Liver (tissue), 3 donors: ENCODE data around the gene A4GALT.

ENCODE experiments used
- EGR1 ChIP-seq, 2 donors: IDR thresholded peaks; 2 replicates each; pipeline ENCODE4 v1.6.1; 2016 to 2018; ENCODE audit warnings: antibody characterized with exemption in 2 of 2, low read depth in 2 of 2
- FOXA1 ChIP-seq: IDR thresholded peaks from 2 replicates; pipeline ENCODE4 v1.6.1; 2016; ENCODE audit warnings: antibody characterized with exemption
- HNF4G ChIP-seq: IDR thresholded peaks from 2 replicates; pipeline ENCODE4 v1.6.1; 2016; ENCODE audit warnings: antibody characterized with exemption
- JUND ChIP-seq, 2 donors: IDR thresholded peaks; 2 replicates each; pipeline ENCODE4 v1.6.1; 2016; ENCODE audit warnings: antibody characterized with exemption in 2 of 2
- NR2F2 ChIP-seq: IDR thresholded peaks from 2 replicates; pipeline ENCODE4 v1.6.1; 2016; ENCODE audit warnings: antibody characterized with exemption
- RAD21 ChIP-seq, 2 donors: IDR thresholded peaks; 2 replicates each; pipeline ENCODE4 v1.6.1; 2016; ENCODE audit warnings: antibody characterized with exemption in 2 of 2, mild to moderate bottlenecking in 2 of 2
- RXRA ChIP-seq, 2 donors: IDR thresholded peaks; 2 replicates each; pipeline ENCODE4 v1.6.1; 2017 to 2018; ENCODE audit warnings: antibody characterized with exemption in 2 of 2, mild to moderate bottlenecking in 1 of 2
- SP1 ChIP-seq: IDR thresholded peaks from 2 replicates; pipeline ENCODE4 v1.6.1; 2018; ENCODE audit warnings: antibody characterized with exemption, mild to moderate bottlenecking
- YY1 ChIP-seq: IDR thresholded peaks from 2 replicates; pipeline ENCODE4 v1.6.1; 2016; ENCODE audit warnings: antibody characterized with exemption, mild to moderate bottlenecking
- TF ChIP-seq, protein P1 (sequence below): fragments of 150-350 bp; IDR thresholded peaks from 2 replicates; pipeline ENCODE4 v1.5.1; 2017; ENCODE audit warnings: improper control_type of control experiment, low read depth, low read length; ENCODE audit not compliant: missing input control
- TF ChIP-seq, protein P2 (sequence below): IDR thresholded peaks from 2 replicates; pipeline ENCODE4 v1.6.1; 2016; ENCODE audit warnings: antibody characterized with exemption
- TF ChIP-seq, protein P3 (sequence below): IDR thresholded peaks from 2 replicates; pipeline ENCODE4 v1.6.1; 2016; ENCODE audit warnings: antibody characterized with exemption
- TF ChIP-seq, protein P4 (sequence below): IDR thresholded peaks from 2 replicates; pipeline ENCODE4 v1.6.1; 2016; ENCODE audit warnings: antibody characterized with exemption, mild to moderate bottlenecking
- TF ChIP-seq, protein P5 (sequence below): IDR thresholded peaks from 2 replicates; pipeline ENCODE4 v1.6.1; 2016; ENCODE audit warnings: antibody characterized with exemption
- donor health status: healthy.
- donor health status: healthy.

DNA sequence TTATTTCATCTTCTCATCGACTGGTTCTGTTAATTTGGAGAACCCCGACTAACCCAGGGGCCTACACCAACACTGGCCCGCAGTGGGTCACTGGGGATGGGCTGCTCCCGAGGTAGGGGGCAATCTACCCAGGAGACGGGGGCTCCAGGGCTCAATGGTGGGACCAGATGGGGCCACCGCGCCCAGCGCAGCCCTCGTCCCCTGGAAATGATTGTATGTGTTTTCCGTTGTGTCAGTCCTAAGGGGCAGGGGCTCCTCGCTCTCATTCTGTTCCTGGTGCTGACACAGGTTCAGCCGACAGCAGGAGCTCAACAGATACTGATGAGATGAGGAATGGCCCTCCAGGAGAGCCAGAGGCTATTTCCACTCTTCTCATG, 20.7 kb downstream of the A4GALT start:
- TF ChIP-seq, protein P1, sequence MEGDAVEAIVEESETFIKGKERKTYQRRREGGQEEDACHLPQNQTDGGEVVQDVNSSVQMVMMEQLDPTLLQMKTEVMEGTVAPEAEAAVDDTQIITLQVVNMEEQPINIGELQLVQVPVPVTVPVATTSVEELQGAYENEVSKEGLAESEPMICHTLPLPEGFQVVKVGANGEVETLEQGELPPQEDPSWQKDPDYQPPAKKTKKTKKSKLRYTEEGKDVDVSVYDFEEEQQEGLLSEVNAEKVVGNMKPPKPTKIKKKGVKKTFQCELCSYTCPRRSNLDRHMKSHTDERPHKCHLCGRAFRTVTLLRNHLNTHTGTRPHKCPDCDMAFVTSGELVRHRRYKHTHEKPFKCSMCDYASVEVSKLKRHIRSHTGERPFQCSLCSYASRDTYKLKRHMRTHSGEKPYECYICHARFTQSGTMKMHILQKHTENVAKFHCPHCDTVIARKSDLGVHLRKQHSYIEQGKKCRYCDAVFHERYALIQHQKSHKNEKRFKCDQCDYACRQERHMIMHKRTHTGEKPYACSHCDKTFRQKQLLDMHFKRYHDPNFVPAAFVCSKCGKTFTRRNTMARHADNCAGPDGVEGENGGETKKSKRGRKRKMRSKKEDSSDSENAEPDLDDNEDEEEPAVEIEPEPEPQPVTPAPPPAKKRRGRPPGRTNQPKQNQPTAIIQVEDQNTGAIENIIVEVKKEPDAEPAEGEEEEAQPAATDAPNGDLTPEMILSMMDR: no peak
- no peak for TF ChIP-seq JUND (IDR thresholded peaks at IDR 0.05)
- TF ChIP-seq RAD21 (IDR thresholded peaks at IDR 0.05): no peak
- TF ChIP-seq RXRA (IDR thresholded peaks at IDR 0.05): no peak
- TF ChIP-seq, protein P2, sequence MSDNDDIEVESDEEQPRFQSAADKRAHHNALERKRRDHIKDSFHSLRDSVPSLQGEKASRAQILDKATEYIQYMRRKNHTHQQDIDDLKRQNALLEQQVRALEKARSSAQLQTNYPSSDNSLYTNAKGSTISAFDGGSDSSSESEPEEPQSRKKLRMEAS: no peak
- TF ChIP-seq, protein P3, sequence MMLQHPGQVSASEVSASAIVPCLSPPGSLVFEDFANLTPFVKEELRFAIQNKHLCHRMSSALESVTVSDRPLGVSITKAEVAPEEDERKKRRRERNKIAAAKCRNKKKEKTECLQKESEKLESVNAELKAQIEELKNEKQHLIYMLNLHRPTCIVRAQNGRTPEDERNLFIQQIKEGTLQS: no peak
- no peak for TF ChIP-seq FOXA1
- TF ChIP-seq, protein P4, sequence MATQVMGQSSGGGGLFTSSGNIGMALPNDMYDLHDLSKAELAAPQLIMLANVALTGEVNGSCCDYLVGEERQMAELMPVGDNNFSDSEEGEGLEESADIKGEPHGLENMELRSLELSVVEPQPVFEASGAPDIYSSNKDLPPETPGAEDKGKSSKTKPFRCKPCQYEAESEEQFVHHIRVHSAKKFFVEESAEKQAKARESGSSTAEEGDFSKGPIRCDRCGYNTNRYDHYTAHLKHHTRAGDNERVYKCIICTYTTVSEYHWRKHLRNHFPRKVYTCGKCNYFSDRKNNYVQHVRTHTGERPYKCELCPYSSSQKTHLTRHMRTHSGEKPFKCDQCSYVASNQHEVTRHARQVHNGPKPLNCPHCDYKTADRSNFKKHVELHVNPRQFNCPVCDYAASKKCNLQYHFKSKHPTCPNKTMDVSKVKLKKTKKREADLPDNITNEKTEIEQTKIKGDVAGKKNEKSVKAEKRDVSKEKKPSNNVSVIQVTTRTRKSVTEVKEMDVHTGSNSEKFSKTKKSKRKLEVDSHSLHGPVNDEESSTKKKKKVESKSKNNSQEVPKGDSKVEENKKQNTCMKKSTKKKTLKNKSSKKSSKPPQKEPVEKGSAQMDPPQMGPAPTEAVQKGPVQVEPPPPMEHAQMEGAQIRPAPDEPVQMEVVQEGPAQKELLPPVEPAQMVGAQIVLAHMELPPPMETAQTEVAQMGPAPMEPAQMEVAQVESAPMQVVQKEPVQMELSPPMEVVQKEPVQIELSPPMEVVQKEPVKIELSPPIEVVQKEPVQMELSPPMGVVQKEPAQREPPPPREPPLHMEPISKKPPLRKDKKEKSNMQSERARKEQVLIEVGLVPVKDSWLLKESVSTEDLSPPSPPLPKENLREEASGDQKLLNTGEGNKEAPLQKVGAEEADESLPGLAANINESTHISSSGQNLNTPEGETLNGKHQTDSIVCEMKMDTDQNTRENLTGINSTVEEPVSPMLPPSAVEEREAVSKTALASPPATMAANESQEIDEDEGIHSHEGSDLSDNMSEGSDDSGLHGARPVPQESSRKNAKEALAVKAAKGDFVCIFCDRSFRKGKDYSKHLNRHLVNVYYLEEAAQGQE: no peak
- TF ChIP-seq NR2F2: no peak
- TF ChIP-seq EGR1 (IDR thresholded peaks at IDR 0.05; ENCODE audit: low read depth in 2 of 2): no peak
- TF ChIP-seq HNF4G: no peak
- TF ChIP-seq, protein P5, sequence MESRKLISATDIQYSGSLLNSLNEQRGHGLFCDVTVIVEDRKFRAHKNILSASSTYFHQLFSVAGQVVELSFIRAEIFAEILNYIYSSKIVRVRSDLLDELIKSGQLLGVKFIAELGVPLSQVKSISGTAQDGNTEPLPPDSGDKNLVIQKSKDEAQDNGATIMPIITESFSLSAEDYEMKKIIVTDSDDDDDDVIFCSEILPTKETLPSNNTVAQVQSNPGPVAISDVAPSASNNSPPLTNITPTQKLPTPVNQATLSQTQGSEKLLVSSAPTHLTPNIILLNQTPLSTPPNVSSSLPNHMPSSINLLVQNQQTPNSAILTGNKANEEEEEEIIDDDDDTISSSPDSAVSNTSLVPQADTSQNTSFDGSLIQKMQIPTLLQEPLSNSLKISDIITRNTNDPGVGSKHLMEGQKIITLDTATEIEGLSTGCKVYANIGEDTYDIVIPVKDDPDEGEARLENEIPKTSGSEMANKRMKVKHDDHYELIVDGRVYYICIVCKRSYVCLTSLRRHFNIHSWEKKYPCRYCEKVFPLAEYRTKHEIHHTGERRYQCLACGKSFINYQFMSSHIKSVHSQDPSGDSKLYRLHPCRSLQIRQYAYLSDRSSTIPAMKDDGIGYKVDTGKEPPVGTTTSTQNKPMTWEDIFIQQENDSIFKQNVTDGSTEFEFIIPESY: no peak
- TF ChIP-seq YY1: no peak
- no peak for TF ChIP-seq SP1
